Ovary (tissue), 9 donors: Measurements from ENCODE around the gene UEVLD. TPM values are rescaled to one million over a fixed set of nuclear protein-coding genes. Genes with fewer than 3 reads are reported as not detected.

Source experiments
- DNase-seq, 5 donors: peaks; one replicate each; pipeline ENCODE4 v3.0.0-alpha.2; 2019 to 2020
- H3K27ac ChIP-seq, 2 donors: fragments of 200-600 bp; one replicate each; pipeline versions ENCODE4 v1.5.1 to v1.8.0; 2019 to 2022
- H3K27me3 ChIP-seq: fragments of 200-600 bp; one replicate; pipeline ENCODE4 v1.8.0; 2022
- H3K36me3 ChIP-seq: fragments of 200-600 bp; sonication (generic); one replicate; pipeline ENCODE4 v1.5.1; 2019
- H3K4me1 ChIP-seq: one replicate; pipeline ENCODE4 v1.8.1; 2013; ENCODE audit warnings: mild to moderate bottlenecking, moderate library complexity; ENCODE audit not compliant: insufficient read depth
- H3K4me3 ChIP-seq: fragments of 200-600 bp; sonication (generic); one replicate; pipeline ENCODE4 v1.5.1; 2017
- H3K9me3 ChIP-seq, 2 donors: fragments of 200-600 bp in 1 of 2; sonication (generic) in 1 of 2; one replicate each; pipeline versions ENCODE4 v1.5.1 to v1.8.1; 2013 to 2019; ENCODE audit warnings: mild to moderate bottlenecking in 1 of 2, moderate library complexity in 1 of 2
- CTCF ChIP-seq, 3 donors: fragments of 450-650 bp in 2 of 3; fragments of 200-600 bp in 1 of 3; IDR thresholded peaks; one replicate each; pipeline versions ENCODE4 v1.5.1 to v1.8.0; 2016 to 2022; ENCODE audit warnings: antibody characterized with exemption in 3 of 3, mild to moderate bottlenecking in 1 of 3
- EP300 ChIP-seq: sonication (generic); formaldehyde crosslinking; IDR thresholded peaks from one replicate; pipeline ENCODE4 v1.6.1; 2017; ENCODE audit warnings: antibody characterized with exemption
- POLR2A ChIP-seq: fragments of 450-650 bp; IDR thresholded peaks from one replicate; pipeline ENCODE4 v1.6.1; 2017; ENCODE audit warnings: antibody characterized with exemption, mild to moderate bottlenecking, moderate library complexity
- WGBS, 3 donors: extraction: QIAGEN DNeasy Blood & Tissue Kit in 1 of 3; methylation state at CpG; one replicate each; pipeline versions ENCODE4 v1.1.5 to v1.1.7; 2013 to 2017; 5-methylcytosine and 5-hydroxymethylcytosine counted together
- intact Hi-C, 4 donors: fragments of 100-400 bp; cut with DNase I; formaldehyde crosslinking; loops; one replicate each; pipeline versions ENCODE4 v1.11.0 to v1.15.1; 2022 to 2023
- polyA plus RNA-seq, 2 donors: library from polyadenylated mRNA; stranded (reverse); fragments of 200-250 nt in 1 of 2; fragments of 350-450 nt in 1 of 2; fragmentation: Illumina TruSeq in 1 of 2; extraction: RNeasy Lipid Tissue Mini Kit (QIAGEN cat#74804) in 1 of 2; gene quantifications; one replicate each; pipeline ENCODE4 v1.2.3, GENCODE V29; 2013 to 2014
- total RNA-seq, 7 donors: library from RNA; depleted of rRNA in 2 of 7; stranded (reverse); fragments of >200 nt in 2 of 7; fragmentation: NEBNext Ultra II Directional in 3 of 7; extraction: Animal tissue kit (Norgen Biotek cat#: 25700) in 3 of 7; gene quantifications; one replicate each; pipeline versions ENCODE4 v1.1.0 to v1.2.4, GENCODE V29; 2016 to 2023
- donor health status: DM: no; HTN: no; CAD: no; lungs with moderate emphysema.
- donor health status: DM: no; HTN: no; CAD: no.
- donor health status: Bipolar disorder and iron deficiency.
- donor health status: DM: yes; HTN: yes; CAD: no.
- donor health status: DM: no; HTN: no; CAD: no.
- donor health status: DM: yes; HTN: yes; CAD: no.

Gene UEVLD
- total and polyA plus RNA-seq, 9 donors = 7.0 to 22.9 (median 16.7) TPM

GRCh38 chr11:18526130-18526520, 62.4 kb downstream of the UEVLD start:
- peaks cover 7% of the 10 kb centered on the region for H3K4me1 ChIP-seq
- TF ChIP-seq EP300 (no peak), CTCF (IDR thresholded peaks at IDR 0.05) (no peak), POLR2A (no peak)
- peak overlapping the region; percentile 77 to 91 for H3K27ac ChIP-seq
- H3K27me3 ChIP-seq = no peaks in the 10 kb centered on the region
- intact Hi-C loops = loop anchor here in 2 of 4 donors (10.0 kb wide), 2 partner anchors 141 to 199 kb away; partner anchors contain the start of gene IGSF22 (in 2 of the 2)
- H3K4me3 ChIP-seq = peak overlapping the region; percentile 94
- DNase-seq = no peak
- 0 to 1% (median 1%) methylated on average over 8 of the region's 8 CpGs for WGBS, 3 donors
- no peaks in the 10 kb centered on the region for H3K36me3 ChIP-seq
- H3K9me3 ChIP-seq = no peaks in the 10 kb centered on the region

DNA sequence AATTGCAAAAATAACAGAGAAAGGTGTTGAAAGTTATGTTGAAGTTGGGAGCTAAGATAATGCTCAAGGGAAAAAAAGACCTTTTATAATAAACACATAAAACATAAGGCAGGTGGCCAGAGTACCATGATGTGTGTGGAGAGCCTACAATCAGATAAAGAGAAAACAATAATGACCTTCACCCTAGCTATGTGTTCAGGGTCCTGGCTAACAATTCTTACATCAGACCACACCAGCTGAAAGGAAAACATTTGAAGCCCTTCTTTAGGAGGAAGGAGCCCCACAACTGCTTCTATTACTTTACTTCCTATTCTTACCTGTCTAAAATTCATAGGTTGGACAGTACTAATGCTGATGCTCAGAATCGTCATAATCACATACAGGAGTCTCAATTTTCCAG, 64.3 kb downstream of the UEVLD start:
- Histone ChIP-seq H3K27me3 (no peaks in the 10 kb centered on the region), H3K4me1 (peaks cover 8% of the 10 kb centered on the region), H3K4me3 (no peak overlapping the region), H3K9me3 (no peaks in the 10 kb centered on the region), H3K36me3 (no peaks in the 10 kb centered on the region), H3K27ac (no peak overlapping the region)
- WGBS, 3 donors = 71 to 92% (median 79%) methylated on average over 1 of the region's 1 CpG
- no peak for DNase-seq
- intact Hi-C loops = loop anchor here in 2 of 4 donors (10.0 kb wide), 2 partner anchors 139 to 201 kb away; partner anchors contain the start of gene IGSF22 (in 2 of the 2)
- TF ChIP-seq EP300 (no peak), POLR2A (no peak), CTCF (IDR thresholded peaks at IDR 0.05) (no peak)

DNA sequence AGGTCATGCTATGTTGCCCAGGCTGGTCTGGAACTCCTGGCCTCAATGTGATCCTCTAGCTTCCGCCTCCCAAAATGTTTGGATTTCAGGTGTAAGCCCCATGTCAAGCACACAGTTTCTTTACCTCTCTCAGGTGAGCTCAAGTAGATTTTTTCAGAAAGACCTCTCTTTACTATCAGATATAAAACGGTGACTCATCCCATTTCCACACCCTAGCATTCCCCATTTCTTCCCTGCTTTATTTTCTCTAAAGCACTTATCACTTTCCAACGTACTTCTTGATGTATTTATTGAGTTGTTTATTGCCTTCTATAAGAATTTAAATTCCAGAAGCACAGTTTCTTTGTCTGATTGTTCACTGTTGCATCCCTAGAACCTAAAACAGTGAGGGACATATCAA, 65.5 kb downstream of the UEVLD start:
- no peak for DNase-seq
- WGBS, 3 donors = 78 to 88% (median 88%) methylated on average over 3 of the region's 3 CpGs
- Histone ChIP-seq H3K9me3 (no peaks in the 10 kb centered on the region), H3K27me3 (no peaks in the 10 kb centered on the region), H3K4me3 (no peak overlapping the region), H3K36me3 (no peaks in the 10 kb centered on the region), H3K4me1 (peaks cover 8% of the 10 kb centered on the region), H3K27ac (no peak overlapping the region)
- no peak for TF ChIP-seq CTCF (IDR thresholded peaks at IDR 0.05)
- intact Hi-C loops = loop anchor here in 2 of 4 donors (10.0 kb wide), 2 partner anchors 138 to 202 kb away; partner anchors contain the start of gene IGSF22 (in 2 of the 2)

- no peak overlapping the region for H3K4me3 ChIP-seq
- DNase-seq = no peak
- peaks cover 6% of the 10 kb centered on the region for H3K4me1 ChIP-seq
- H3K36me3 ChIP-seq = no peaks in the 10 kb centered on the region
- 59 to 74% (median 73%) methylated on average over 4 of the region's 4 CpGs for WGBS, 3 donors
- no peaks in the 10 kb centered on the region for H3K27me3 ChIP-seq
- TF ChIP-seq EP300 = no peak
- no peak overlapping the region for H3K27ac ChIP-seq
- no peaks in the 10 kb centered on the region for H3K9me3 ChIP-seq
- intact Hi-C loops = loop anchor here in 2 of 4 donors (10.0 kb wide), 2 partner anchors 138 to 202 kb away; partner anchors contain the start of gene IGSF22 (in 2 of the 2)
Measured at GRCh38 chr11:18522388-18522787, 66.1 kb downstream of the UEVLD start.

- TF ChIP-seq EP300 (no peak), CTCF (IDR thresholded peaks at IDR 0.05) (no peak), POLR2A (no peak)
- intact Hi-C loops = loop anchor here in 2 of 4 donors (10.0 kb wide), 2 partner anchors 136 to 204 kb away; partner anchors contain the start of gene IGSF22 (in 2 of the 2)
- no peaks in the 10 kb centered on the region for H3K36me3 ChIP-seq
Measured at GRCh38 chr11:18521122-18521521, 67.4 kb downstream of the UEVLD start.

More at GRCh38 chr11:18521122-18521521, 67.4 kb downstream of the UEVLD start:
- H3K4me1 ChIP-seq = peaks cover 6% of the 10 kb centered on the region
- no peak for DNase-seq
- H3K27ac ChIP-seq = no peak overlapping the region
- no peaks in the 10 kb centered on the region for H3K9me3 ChIP-seq
- H3K27me3 ChIP-seq = no peaks in the 10 kb centered on the region
- H3K4me3 ChIP-seq = no peak overlapping the region
- 56 to 96% (median 92%) methylated on average over 3 of the region's 3 CpGs for WGBS, 3 donors
